Panc1 (cell line): ENCODE data around the gene MYLK.

Experiments
- CTCF ChIP-seq: fragments of 450-650 bp; IDR thresholded peaks from 2 replicates; pipeline ENCODE4 v1.5.1; 2017; ENCODE audit warnings: mild to moderate bottlenecking
- POLR2AphosphoS5 ChIP-seq: IDR thresholded peaks from 2 replicates; pipeline ENCODE4 v1.6.1; 2012; ENCODE audit warnings: mild to moderate bottlenecking, low read depth, low read length, moderate library complexity
- SIN3A ChIP-seq: IDR thresholded peaks from 2 replicates; pipeline ENCODE4 v1.6.1; 2012; ENCODE audit warnings: low read depth, mild to moderate bottlenecking, low read length, moderate library complexity, borderline replicate concordance; ENCODE audit not compliant: insufficient read depth
- TCF7L2 ChIP-seq: IDR thresholded peaks from 2 replicates; pipeline ENCODE4 v1.6.1; 2011; ENCODE audit warnings: mild to moderate bottlenecking, low read depth, low read length, inconsistent platforms
- TF ChIP-seq, protein P1 (sequence below), 2 experiments: IDR thresholded peaks; 2 replicates each; pipeline ENCODE4 v1.6.1; 2011 to 2012; ENCODE audit warnings: low read depth in 2 of 2, control low read depth in 1 of 2, low read length in 1 of 2, mild to moderate bottlenecking in 1 of 2, moderate library complexity in 1 of 2; ENCODE audit not compliant: insufficient read depth in 1 of 2

DNA sequence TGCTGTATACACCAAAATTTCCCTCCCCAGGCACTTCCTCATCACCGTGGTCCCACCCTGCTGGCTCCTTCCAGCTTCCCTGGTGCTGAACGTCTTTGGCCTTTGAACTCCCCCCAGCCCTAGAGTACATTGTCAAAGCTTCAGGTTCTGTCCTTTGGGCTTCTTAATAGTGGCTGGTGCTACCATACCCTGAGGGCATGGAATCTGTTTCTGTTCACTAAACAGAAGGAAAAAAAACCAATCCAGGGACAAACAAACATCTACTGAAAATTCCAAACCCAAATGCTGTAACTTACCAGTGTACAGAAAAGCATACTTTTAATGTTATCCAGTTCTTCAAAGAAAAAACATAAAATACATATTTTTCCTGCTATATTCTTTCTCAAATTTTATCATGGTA lies 148.7 kb downstream of the MYLK start:
- TF ChIP-seq, protein P1, sequence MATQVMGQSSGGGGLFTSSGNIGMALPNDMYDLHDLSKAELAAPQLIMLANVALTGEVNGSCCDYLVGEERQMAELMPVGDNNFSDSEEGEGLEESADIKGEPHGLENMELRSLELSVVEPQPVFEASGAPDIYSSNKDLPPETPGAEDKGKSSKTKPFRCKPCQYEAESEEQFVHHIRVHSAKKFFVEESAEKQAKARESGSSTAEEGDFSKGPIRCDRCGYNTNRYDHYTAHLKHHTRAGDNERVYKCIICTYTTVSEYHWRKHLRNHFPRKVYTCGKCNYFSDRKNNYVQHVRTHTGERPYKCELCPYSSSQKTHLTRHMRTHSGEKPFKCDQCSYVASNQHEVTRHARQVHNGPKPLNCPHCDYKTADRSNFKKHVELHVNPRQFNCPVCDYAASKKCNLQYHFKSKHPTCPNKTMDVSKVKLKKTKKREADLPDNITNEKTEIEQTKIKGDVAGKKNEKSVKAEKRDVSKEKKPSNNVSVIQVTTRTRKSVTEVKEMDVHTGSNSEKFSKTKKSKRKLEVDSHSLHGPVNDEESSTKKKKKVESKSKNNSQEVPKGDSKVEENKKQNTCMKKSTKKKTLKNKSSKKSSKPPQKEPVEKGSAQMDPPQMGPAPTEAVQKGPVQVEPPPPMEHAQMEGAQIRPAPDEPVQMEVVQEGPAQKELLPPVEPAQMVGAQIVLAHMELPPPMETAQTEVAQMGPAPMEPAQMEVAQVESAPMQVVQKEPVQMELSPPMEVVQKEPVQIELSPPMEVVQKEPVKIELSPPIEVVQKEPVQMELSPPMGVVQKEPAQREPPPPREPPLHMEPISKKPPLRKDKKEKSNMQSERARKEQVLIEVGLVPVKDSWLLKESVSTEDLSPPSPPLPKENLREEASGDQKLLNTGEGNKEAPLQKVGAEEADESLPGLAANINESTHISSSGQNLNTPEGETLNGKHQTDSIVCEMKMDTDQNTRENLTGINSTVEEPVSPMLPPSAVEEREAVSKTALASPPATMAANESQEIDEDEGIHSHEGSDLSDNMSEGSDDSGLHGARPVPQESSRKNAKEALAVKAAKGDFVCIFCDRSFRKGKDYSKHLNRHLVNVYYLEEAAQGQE (IDR thresholded peaks at IDR 0.05; ENCODE audit: insufficient read depth in 1 of 2, low read depth in 2 of 2, low read length in 1 of 2) = no peak
- TF ChIP-seq CTCF (no peak), TCF7L2 (no peak), SIN3A (no peak), POLR2AphosphoS5 (no peak)
